Sigmoid colon (tissue), 7 donors: ENCODE measurements around the gene ATP6V1G1. TPM values are rescaled to one million over a fixed set of nuclear protein-coding genes. Genes with fewer than 3 reads are reported as not detected.

ENCODE experiments used
- DNase-seq: peaks from one replicate; pipeline ENCODE4 v3.0.0-alpha.2; 2019
- H3K27ac ChIP-seq, 4 donors: fragments of 200-600 bp; sonication (generic); one replicate each; pipeline ENCODE4 v1.5.1; 2016 to 2019; ENCODE audit warnings: mild to moderate bottlenecking in 1 of 4
- H3K27me3 ChIP-seq, 3 donors: fragments of 200-600 bp; sonication (generic); one replicate each; pipeline ENCODE4 v1.5.1; 2019; ENCODE audit warnings: mild to moderate bottlenecking in 1 of 3
- H3K36me3 ChIP-seq, 4 donors: fragments of 200-600 bp; sonication (generic); one replicate each; pipeline ENCODE4 v1.5.1; 2016 to 2019
- H3K4me1 ChIP-seq, 4 donors: fragments of 200-600 bp; sonication (generic); one replicate each; pipeline ENCODE4 v1.5.1; 2017 to 2019
- H3K4me3 ChIP-seq, 4 donors: fragments of 200-600 bp; sonication (generic); one replicate each; pipeline ENCODE4 v1.5.1; 2017 to 2019; ENCODE audit warnings: mild to moderate bottlenecking in 2 of 4, moderate library complexity in 1 of 4
- H3K9me3 ChIP-seq, 4 donors: fragments of 200-600 bp in 3 of 4; sonication (generic) in 3 of 4; one replicate each; pipeline versions ENCODE4 v1.5.1 to v1.6.1; 2013 to 2019
- CTCF ChIP-seq, 4 experiments: fragments of 450-650 bp in 3 of 4; fragments of 200-600 bp in 1 of 4; IDR thresholded peaks; one replicate each; pipeline ENCODE4 v1.5.1; 2016 to 2019; ENCODE audit warnings: antibody characterized with exemption in 4 of 4, mild to moderate bottlenecking in 3 of 4, moderate library complexity in 2 of 4
- EP300 ChIP-seq, 4 donors: sonication (generic); formaldehyde crosslinking; IDR thresholded peaks; one replicate each; pipeline ENCODE4 v1.6.1; 2017; ENCODE audit warnings: antibody characterized with exemption in 4 of 4
- POLR2A ChIP-seq, 2 donors: fragments of 450-650 bp; IDR thresholded peaks; one replicate each; pipeline ENCODE4 v1.6.1; 2016; ENCODE audit warnings: antibody characterized with exemption in 2 of 2, mild to moderate bottlenecking in 2 of 2, moderate library complexity in 2 of 2
- POLR2AphosphoS5 ChIP-seq, 4 donors: sonication (generic); formaldehyde crosslinking; IDR thresholded peaks; one replicate each; pipeline ENCODE4 v1.6.1; 2017; ENCODE audit warnings: antibody characterized with exemption in 4 of 4
- WGBS, 2 donors: extraction: QIAGEN DNeasy Blood & Tissue Kit; methylation state at CpG; one replicate each; pipeline ENCODE4 v1.1.7; 2013; 5-methylcytosine and 5-hydroxymethylcytosine counted together
- intact Hi-C: fragments of 100-400 bp; cut with DNase I; formaldehyde crosslinking; loops from one replicate; pipeline ENCODE4 v1.15.1; 2023
- polyA plus RNA-seq, 3 donors: library from polyadenylated mRNA; stranded (reverse); fragments of 200-250 nt; gene quantifications; one replicate each; pipeline ENCODE4 v1.2.3, GENCODE V29; 2013
- total RNA-seq, 4 donors: library from RNA; depleted of rRNA; stranded (reverse); fragments of >200 nt; gene quantifications; one replicate each; pipeline ENCODE4 v1.1.0, GENCODE V29; 2016
- donor health status: healthy with polysubstance abuse.
- donor health status: Bipolar disorder and iron deficiency.
- donor health status: healthy.

The ATP6V1G1 gene
- total and polyA plus RNA-seq, 7 donors: 114 to 256 (median 176) TPM

GRCh38 chr9:114613087-114613486 lies 25.5 kb downstream of the ATP6V1G1 start:
- DNase-seq: no peak
- H3K9me3 ChIP-seq: no peaks in the 10 kb centered on the region
- TF ChIP-seq POLR2A (IDR thresholded peaks at IDR 0.05) (no peak), EP300 (IDR thresholded peaks at IDR 0.05) (no peak), CTCF (IDR thresholded peaks at IDR 0.05) (no peak), POLR2AphosphoS5 (IDR thresholded peaks at IDR 0.05) (no peak)
- H3K27ac ChIP-seq: peak overlapping the region; percentile 92 to 97 (median 94)
- WGBS, 2 donors: 85 to 88% methylated on average over 7 of the region's 7 CpGs
- H3K27me3 ChIP-seq: no peaks in the 10 kb centered on the region
- H3K4me3 ChIP-seq: peak overlapping the region in 1 of 4 donors; percentile 67
- peaks cover 0 to 40% (median 30%) of the 10 kb centered on the region in 4 donors for H3K4me1 ChIP-seq
- intact Hi-C loops: no loop called here
- H3K36me3 ChIP-seq: peaks cover 0 to 4% (median 0%) of the 10 kb centered on the region in 4 donors

- no peaks in the 10 kb centered on the region for H3K9me3 ChIP-seq
- TF ChIP-seq POLR2A (IDR thresholded peaks at IDR 0.05) (no peak), POLR2AphosphoS5 (IDR thresholded peaks at IDR 0.05) (no peak), CTCF (IDR thresholded peaks at IDR 0.05) (no peak)
- no peaks in the 10 kb centered on the region for H3K27me3 ChIP-seq
- 64 to 66% methylated on average over 3 of the region's 3 CpGs for WGBS, 2 donors
- peak overlapping the region in 2 of 4 donors; percentile 94 to 97 for H3K27ac ChIP-seq
- intact Hi-C loops: no loop called here
- H3K4me3 ChIP-seq: no peak overlapping the region
- H3K4me1 ChIP-seq: peaks cover 0 to 40% (median 30%) of the 10 kb centered on the region in 4 donors
- DNase-seq: no peak
- H3K36me3 ChIP-seq: peaks cover 0 to 12% (median 0%) of the 10 kb centered on the region in 4 donors
These were observed 26.4 kb downstream of the ATP6V1G1 start for GRCh38 chr9:114613919-114614318.

GRCh38 chr9:114614373-114614772 lies 26.8 kb downstream of the ATP6V1G1 start:
- WGBS, 2 donors: 93 to 96% methylated on average over 3 of the region's 3 CpGs
- DNase-seq: no peak
- TF ChIP-seq EP300 (IDR thresholded peaks at IDR 0.05) (no peak), CTCF (IDR thresholded peaks at IDR 0.05) (no peak), POLR2A (IDR thresholded peaks at IDR 0.05) (no peak), POLR2AphosphoS5 (IDR thresholded peaks at IDR 0.05) (no peak)
- intact Hi-C loops: no loop called here
- Histone ChIP-seq H3K27ac (no peak overlapping the region), H3K36me3 (peaks cover 0 to 16% (median 0%) of the 10 kb centered on the region in 4 donors), H3K4me3 (no peak overlapping the region), H3K9me3 (no peaks in the 10 kb centered on the region), H3K4me1 (peaks cover 0 to 40% (median 30%) of the 10 kb centered on the region in 4 donors), H3K27me3 (no peaks in the 10 kb centered on the region)

GRCh38 chr9:114616684-114617520 lies 29.3 kb downstream of the ATP6V1G1 start:
- H3K27me3 ChIP-seq: no peaks in the 10 kb centered on the region
- intact Hi-C loops: no loop called here
- 40 to 62% methylated on average over 4 of the region's 4 CpGs for WGBS, 2 donors
- H3K4me1 ChIP-seq: peaks cover 0 to 37% (median 24%) of the 10 kb centered on the region in 4 donors
- TF ChIP-seq EP300 (IDR thresholded peaks at IDR 0.05) (no peak), POLR2A (IDR thresholded peaks at IDR 0.05) (no peak), CTCF (IDR thresholded peaks at IDR 0.05) (no peak), POLR2AphosphoS5 (IDR thresholded peaks at IDR 0.05) (no peak)
- peaks cover 0 to 29% (median 0%) of the 10 kb centered on the region in 4 donors for H3K36me3 ChIP-seq
- DNase-seq: peak; percentile 81
- H3K4me3 ChIP-seq: no peak overlapping the region
- H3K27ac ChIP-seq: peak overlapping the region in 3 of 4 donors; percentile 4 to 19 (median 7)
- H3K9me3 ChIP-seq: no peaks in the 10 kb centered on the region
